ENCODE measurements around the gene GMPR.

GMPR gene

DNA sequence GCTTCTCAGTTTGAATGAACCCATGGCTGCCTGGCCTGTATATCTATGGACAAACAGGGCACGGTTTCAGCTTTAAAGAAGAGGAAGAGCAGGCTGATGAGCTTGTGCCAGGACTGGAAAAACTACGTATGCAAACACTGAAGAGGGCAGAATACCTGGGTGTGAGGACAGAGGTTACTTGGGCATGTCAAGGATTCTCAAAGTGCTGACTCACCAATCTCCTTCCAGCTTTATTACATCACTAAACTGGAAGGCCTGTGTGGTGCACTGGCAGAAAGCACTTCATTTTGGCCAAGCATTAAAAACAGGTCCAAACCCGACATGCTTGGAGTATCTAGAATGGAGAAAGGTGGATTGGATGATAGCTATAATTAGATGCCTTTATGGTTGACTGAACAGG lies 95.2 kb downstream of the GMPR start:
- no peak for DNase-seq

DNA sequence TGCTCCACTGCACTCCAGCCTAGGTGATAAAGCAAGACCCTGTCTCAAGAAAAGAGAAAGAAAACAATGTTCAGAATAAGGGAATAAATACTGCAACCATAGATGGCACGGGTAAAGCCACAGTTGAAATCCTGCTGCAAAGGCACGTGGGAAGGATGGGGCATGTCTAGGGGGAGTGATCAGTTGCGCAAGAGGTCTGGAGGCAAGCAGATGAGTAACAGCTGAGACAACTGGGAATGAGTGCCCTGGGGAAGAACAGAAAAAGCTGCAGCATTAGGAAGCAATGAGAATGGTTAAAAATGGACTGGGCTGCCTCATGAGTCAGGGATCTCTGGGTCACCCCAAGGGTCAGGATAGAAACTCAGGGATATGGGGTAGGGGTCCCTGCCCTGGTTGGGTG lies 96.3 kb downstream of the GMPR start:
- no peak for DNase-seq

DNA sequence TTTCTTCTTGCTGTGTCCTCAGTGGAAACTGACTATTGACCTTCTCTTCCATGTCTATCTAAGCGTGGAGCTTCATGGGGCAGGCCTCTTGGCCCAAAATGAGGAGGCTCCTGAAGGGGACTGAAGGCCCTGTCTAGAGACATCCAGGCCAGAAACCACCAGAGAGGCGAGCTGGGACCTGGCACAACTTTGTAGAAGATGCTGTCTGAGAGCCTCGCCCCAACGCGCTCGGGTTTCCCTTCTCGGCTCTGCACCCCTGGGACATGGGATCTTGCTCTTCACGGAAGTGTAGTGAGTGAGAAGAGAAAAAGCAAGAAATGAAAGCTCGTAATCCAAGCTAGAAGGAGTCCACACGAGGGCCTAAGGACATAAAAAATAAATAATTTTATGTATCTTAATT lies 96.8 kb downstream of the GMPR start:
- no peak for DNase-seq

DNA sequence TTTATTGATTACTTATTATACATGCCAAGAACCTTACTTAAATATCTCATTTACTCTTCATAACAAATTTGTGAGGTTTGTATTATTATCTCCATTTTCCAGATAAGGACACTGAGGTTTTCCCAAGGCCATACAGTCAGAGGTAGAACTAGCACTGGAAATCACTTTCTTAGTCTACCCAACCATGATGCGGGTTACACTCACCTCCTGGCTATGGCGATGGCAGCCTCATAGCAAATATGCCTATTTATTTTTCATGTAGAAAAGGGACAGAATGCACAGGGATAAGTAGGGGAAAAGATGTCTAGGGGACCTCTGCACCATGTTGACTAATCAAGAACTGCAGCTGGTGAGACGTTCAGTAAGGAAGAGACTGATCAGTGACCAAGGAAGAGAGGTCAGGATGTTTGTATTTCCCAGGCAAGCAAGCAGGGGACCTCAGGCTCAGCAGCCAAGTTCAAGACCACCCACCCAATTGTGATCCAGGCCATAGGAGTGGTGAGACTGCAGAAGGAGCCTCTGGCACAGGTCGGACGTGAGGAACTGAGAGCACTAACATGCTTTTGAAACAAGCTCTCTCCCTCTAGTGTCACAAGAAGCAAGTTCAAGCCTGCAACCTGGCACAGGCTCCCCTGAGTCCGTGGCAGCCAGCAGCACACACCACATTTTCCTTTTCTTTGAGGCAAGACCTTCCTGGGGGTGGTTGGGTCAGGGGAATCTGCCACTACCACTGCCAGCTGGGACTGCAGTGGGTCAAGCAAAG lies 97.8 kb downstream of the GMPR start:
- no peak for DNase-seq

DNA sequence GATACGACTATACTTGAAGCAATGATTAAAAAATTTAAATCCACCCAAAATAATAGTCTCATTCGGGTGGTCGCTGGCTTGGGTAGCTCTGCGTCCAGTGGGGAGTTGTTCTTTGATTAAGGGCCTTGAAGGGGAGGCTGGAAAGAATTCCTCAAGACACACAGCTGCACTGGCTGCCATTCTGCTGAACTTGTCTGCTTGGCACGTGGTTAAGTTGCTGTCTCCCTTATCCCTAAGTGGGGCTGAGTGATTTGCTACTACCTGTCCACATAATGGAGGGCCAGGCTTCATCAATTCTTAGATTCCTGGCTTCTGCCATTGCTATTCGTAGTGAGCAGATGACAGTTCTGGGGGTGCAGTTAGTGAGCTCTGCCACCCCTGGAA lies 98.5 kb downstream of the GMPR start:
- DNase-seq: no peak

DNA sequence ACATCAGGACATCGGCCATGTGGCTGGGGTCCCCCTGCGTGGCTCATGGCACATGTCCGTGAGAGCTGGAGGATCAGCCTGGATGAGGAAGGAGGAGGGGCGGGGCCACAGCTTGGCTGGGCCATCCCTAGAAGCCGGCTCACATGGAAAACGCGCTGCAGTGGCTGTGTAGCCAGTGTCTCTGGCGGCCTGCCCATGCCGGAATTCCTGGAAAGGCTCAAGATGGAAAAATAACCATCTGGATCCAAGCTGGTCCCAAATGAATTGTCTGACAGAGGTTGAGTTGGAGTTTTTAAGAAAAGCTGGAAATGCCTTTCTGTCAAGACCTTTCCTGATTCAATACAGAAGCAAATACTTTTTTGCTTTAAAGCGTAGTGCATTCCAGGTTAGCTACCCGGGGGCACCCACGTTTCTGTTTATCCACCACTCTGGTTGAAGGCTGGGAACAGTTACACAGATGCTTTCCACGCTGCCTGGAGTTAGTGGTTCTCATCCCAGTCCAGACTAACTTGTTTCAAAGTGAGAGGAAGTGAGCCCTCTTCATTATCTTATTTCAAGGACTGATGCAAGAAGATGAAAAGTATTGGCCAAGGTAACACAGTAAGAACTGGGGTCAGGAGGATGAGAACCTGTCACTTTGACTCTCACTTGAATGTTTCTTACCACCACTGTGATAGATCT lies 99.0 kb downstream of the GMPR start:
- DNase-seq: no peak

DNA sequence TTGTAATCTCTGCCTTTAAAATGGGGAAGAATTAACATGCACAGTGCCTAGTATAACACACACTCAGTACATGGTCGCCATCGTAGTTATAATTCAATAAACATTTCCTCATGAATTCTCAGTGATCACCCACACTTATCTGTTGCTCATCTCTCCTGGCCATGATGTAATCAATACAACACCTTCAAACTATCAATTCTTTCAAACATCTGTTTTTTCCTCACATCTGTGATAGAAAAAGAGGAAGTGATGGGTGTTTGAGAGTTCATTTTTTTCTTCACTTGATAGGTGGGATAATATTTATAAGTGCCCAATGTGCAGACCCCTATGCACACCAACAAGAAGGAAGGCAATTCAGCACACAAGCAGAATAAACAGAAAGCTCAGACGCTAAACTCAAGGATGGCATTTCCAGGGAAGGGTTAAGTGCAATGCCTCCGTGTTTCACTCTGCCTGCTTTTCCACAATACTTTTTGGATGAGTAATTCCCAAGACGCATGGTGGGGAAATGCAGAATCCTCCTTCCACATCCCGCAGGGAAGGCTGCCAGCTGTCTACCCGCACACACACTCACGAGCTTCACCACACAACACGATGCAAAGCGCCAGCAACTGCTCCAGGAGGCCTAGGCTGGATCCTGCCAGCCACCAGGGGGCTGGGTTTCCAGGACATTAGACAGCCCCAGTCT lies 100.3 kb downstream of the GMPR start:
- DNase-seq: no peak

DNA sequence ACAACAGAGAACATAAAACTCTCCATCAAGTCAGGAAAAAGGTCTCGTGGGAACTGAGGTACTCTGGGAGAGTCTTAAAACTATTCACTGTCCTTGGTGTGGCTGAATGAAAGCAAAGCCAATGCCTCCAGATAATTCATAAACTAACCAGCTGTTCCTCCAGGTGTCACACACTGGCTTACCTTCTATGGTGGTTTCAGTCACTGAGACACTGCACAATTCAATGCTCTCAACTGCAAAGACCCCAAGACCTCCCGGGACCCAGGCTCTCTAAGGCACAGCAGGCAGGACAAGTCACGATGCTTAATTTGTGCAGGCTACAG lies 100.8 kb downstream of the GMPR start:
- DNase-seq: no peak

DNA sequence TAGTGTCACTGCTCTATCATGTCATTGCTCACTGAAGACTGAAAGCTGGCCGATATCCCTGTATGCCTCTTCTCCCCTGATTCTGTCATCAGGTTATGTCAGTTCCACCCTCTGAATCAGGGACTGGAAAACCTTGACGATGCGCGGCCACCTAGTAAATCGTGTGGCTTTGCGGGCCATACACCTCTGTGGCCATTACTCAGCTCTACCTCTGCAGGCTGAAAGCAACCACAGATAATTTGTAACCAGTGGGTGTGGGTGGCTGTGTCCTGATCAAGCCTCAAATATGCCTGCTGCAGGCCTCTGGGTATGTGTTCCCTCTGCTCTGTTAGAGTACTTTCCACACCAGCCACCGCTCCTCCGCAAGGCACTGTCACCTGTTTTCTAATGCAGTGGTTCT lies 105.2 kb downstream of the GMPR start:
- no peak for DNase-seq

DNA sequence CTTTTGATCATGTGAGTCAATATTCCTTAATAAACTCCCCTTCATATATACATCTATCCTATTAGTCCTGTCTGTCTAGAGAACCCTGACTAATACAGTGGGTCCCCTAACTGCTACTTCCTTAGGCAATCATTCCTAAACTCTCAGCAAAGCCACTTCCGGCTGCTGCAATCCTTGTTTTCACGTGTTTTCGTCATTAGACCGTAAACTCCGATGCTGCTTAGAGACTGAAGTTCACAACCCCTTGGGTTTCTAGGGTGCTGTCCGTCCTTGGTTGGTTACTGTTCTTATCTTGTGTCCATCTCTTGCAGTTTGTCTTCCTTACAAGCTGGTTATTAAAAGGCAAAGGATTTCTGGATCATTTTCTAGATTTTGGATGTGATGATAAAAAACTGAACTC lies 106.4 kb downstream of the GMPR start:
- DNase-seq: no peak

All from DMS79 treated with DMSO at 0.1 percent for 48 hours (cell line).